ENCODE results near the gene FERMT3.

GRCh38 chr11:64259533-64260067 is 53.1 kb downstream of the FERMT3 start:
- TF ChIP-seq POLR2AphosphoS5 (IDR thresholded peaks at IDR 0.05; ENCODE audit: low read depth, low read length) (no peak), REST (IDR thresholded peaks at IDR 0.05; ENCODE audit: insufficient read depth in 1 of 2, low read depth in 2 of 2, low read length in 2 of 2) (no peak)
